ENCODE results near the gene LSM5. TPM values are rescaled to one million over a fixed set of nuclear protein-coding genes. Genes with fewer than 3 reads are reported as not detected.

The LSM5 gene
- total RNA-seq, result 10 to 100 TPM; 30.7 to 82.0 (median 50.0) TPM

- intact Hi-C loops (cut with DNase I; ENCODE audit: low total_unique reads), result no loop called here
- H3K27me3 ChIP-seq, result no peaks in the 10 kb centered on the region
- no peaks in the 10 kb centered on the region for H3K36me3 ChIP-seq
- TF ChIP-seq POLR2A (IDR thresholded peaks at IDR 0.05) (no peak), CTCF (IDR thresholded peaks at IDR 0.05) (no peak)
- no peaks in the 10 kb centered on the region for H3K4me1 ChIP-seq
- peak within 1 kb of the TSS; percentile 70 to 79 for H3K27ac ChIP-seq
- peak; percentile 88 to 91 for DNase-seq
- no peaks in the 10 kb centered on the region for H3K9me3 ChIP-seq
- peak within 1 kb of the TSS; percentile 62 to 63 for H3K4me3 ChIP-seq
These were observed at the start of gene LSM5 for GRCh38 chr7:32490127-32490796. Gene LSM5, minus strand, starts transcription at chr7:32490380. Its CDS starts 15 bp downstream, at chr7:32490365.

- Histone ChIP-seq H3K27ac (no peak overlapping the region), H3K4me3 (no peak overlapping the region), H3K9me3 (no peaks in the 10 kb centered on the region), H3K4me1 (no peaks in the 10 kb centered on the region), H3K36me3 (no peaks in the 10 kb centered on the region), H3K27me3 (no peaks in the 10 kb centered on the region)
- TF ChIP-seq POLR2A (IDR thresholded peaks at IDR 0.05), result no peak
- no peak for TF ChIP-seq CTCF (IDR thresholded peaks at IDR 0.05)
- intact Hi-C loops (cut with DNase I; ENCODE audit: low total_unique reads), result no loop called here
- DNase-seq, result no peak
These were observed 49.2 kb upstream of the LSM5 start for GRCh38 chr7:32539366-32539765.

GRCh38 chr7:32537760-32538159, 47.6 kb upstream of the LSM5 start:
- Histone ChIP-seq H3K27me3 (no peaks in the 10 kb centered on the region), H3K4me3 (no peak overlapping the region), H3K4me1 (no peaks in the 10 kb centered on the region), H3K36me3 (no peaks in the 10 kb centered on the region), H3K9me3 (no peaks in the 10 kb centered on the region), H3K27ac (no peak overlapping the region)
- TF ChIP-seq POLR2A (IDR thresholded peaks at IDR 0.05) (no peak), CTCF (IDR thresholded peaks at IDR 0.05) (no peak)
- intact Hi-C loops (cut with DNase I; ENCODE audit: low total_unique reads), result no loop called here
- DNase-seq, result no peak

GRCh38 chr7:32536585-32536984, 46.4 kb upstream of the LSM5 start:
- Histone ChIP-seq H3K4me3 (no peak overlapping the region), H3K4me1 (no peaks in the 10 kb centered on the region), H3K9me3 (no peaks in the 10 kb centered on the region), H3K27ac (no peak overlapping the region), H3K36me3 (no peaks in the 10 kb centered on the region), H3K27me3 (no peaks in the 10 kb centered on the region)
- no peak for TF ChIP-seq CTCF (IDR thresholded peaks at IDR 0.05)
- no peak for TF ChIP-seq POLR2A (IDR thresholded peaks at IDR 0.05)
- intact Hi-C loops (cut with DNase I; ENCODE audit: low total_unique reads), result no loop called here
- DNase-seq, result no peak

- Histone ChIP-seq H3K4me1 (no peaks in the 10 kb centered on the region), H3K36me3 (no peaks in the 10 kb centered on the region), H3K27me3 (no peaks in the 10 kb centered on the region), H3K9me3 (no peaks in the 10 kb centered on the region), H3K27ac (no peak overlapping the region), H3K4me3 (no peak overlapping the region)
- TF ChIP-seq POLR2A (IDR thresholded peaks at IDR 0.05) (no peak), CTCF (IDR thresholded peaks at IDR 0.05) (no peak)
- DNase-seq, result no peak
- intact Hi-C loops (cut with DNase I; ENCODE audit: low total_unique reads), result no loop called here
These were observed 45.8 kb upstream of the LSM5 start for GRCh38 chr7:32536016-32536415.

Measured in uterus (tissue), 4 donors.